ENCODE results near the gene ZSCAN16. TPM values are rescaled to one million over a fixed set of nuclear protein-coding genes. Genes with fewer than 3 reads are reported as not detected.
A peak's percentile ranks its signal among the peaks of the same experiment; 100 is the strongest.
"Not testable (repeated sequence)": the region's sequence is repeated elsewhere in the genome, so short reads cannot be mapped to it uniquely, and the experiment has no call there.

Gene ZSCAN16
- total RNA-seq (1 to 10 TPM; 3.5 to 4.4 TPM), polyA plus RNA-seq (ENCODE audit: insufficient read depth, low read depth, low replicate concordance) (3.6 TPM)
- long read RNA-seq, donor 1, partial matches to known transcripts, result 0 of 47 reads
- long read RNA-seq, donor 1, other reads (novel, unspliced or antisense), result 46 of 47 reads
- long read RNA-seq, donor 2, partial matches to known transcripts, result 0 of 2 reads
- long read RNA-seq, donor 2, other reads (novel, unspliced or antisense), result 0 of 2 reads

- WGBS, 2 donors, result 0 to 1% methylated on average over 28 of the region's 28 CpGs
- TF ChIP-seq POLR2A (IDR thresholded peaks at IDR 0.05) (no peak), CTCF (IDR thresholded peaks at IDR 0.05) (no peak)
- Histone ChIP-seq H3K4me1 (peaks cover 8% of the 10 kb centered on the region), H3K9me3 (no peaks in the 10 kb centered on the region), H3K27me3 (no peaks in the 10 kb centered on the region), H3K27ac (peak within 1 kb of the TSS in 1 of 2 donors; percentile 27), H3K4me3 (peak within 1 kb of the TSS; percentile 45 to 71), H3K36me3 (ENCODE audit: low read depth, missing control alignments) (no peaks in the 10 kb centered on the region)
- DNase-seq, result peak; percentile 92
- intact Hi-C loops (cut with DNase I; ENCODE audit: low total_unique reads), result no loop called here
These were observed at the start of gene ZSCAN16 for GRCh38 chr6:28124350-28124970. Gene ZSCAN16 (plus strand): TSS chr6:28124609. CDS start chr6:28125444, 835 bp downstream.

- intact Hi-C loops (cut with DNase I; ENCODE audit: low total_unique reads), result no loop called here
- DNase-seq, result no peak
- no peaks in the 10 kb centered on the region for H3K27me3 ChIP-seq
These were observed 46.4 kb upstream of the ZSCAN16 start for GRCh38 chr6:28078050-28078449.

GRCh38 chr6:28078836-28079235, 45.6 kb upstream of the ZSCAN16 start:
- peaks cover 11% of the 10 kb centered on the region for H3K4me1 ChIP-seq
- H3K9me3 ChIP-seq, result no peaks in the 10 kb centered on the region
- intact Hi-C loops (cut with DNase I; ENCODE audit: low total_unique reads), result no loop called here
- no peak overlapping the region for H3K4me3 ChIP-seq
- H3K27ac ChIP-seq, result no peak overlapping the region
- no peaks in the 10 kb centered on the region for H3K27me3 ChIP-seq
- WGBS, 2 donors, result 56 to 58% methylated on average over 6 of the region's 6 CpGs
- no peak for DNase-seq
- H3K36me3 ChIP-seq (ENCODE audit: low read depth, missing control alignments), result no peaks in the 10 kb centered on the region
- TF ChIP-seq CTCF (IDR thresholded peaks at IDR 0.05), result no peak
- TF ChIP-seq POLR2A (IDR thresholded peaks at IDR 0.05), result no peak

More at GRCh38 chr6:28078050-28078449, 46.4 kb upstream of the ZSCAN16 start:
- Histone ChIP-seq H3K27ac (no peak overlapping the region), H3K9me3 (no peaks in the 10 kb centered on the region), H3K36me3 (ENCODE audit: low read depth, missing control alignments) (no peaks in the 10 kb centered on the region), H3K4me1 (peaks cover 11% of the 10 kb centered on the region), H3K4me3 (no peak overlapping the region)
- TF ChIP-seq POLR2A (IDR thresholded peaks at IDR 0.05) (no peak), CTCF (IDR thresholded peaks at IDR 0.05) (no peak)

- 0% methylated on average over 15 of the region's 15 CpGs for WGBS, 2 donors
- not testable (repeated sequence) for H3K27me3 ChIP-seq; H3K36me3 ChIP-seq (ENCODE audit: low read depth, missing control alignments); DNase-seq; H3K9me3 ChIP-seq
- Histone ChIP-seq H3K4me3 (peak within 1 kb of the TSS; percentile 63 to 89), H3K4me1 (peaks cover 11% of the 10 kb centered on the region), H3K27ac (peak within 1 kb of the TSS; percentile 88 to 91)
- intact Hi-C loops (cut with DNase I; ENCODE audit: low total_unique reads), result loop anchor here (5.0 kb wide), 1 partner anchor 257 kb away; the partner anchor contains the start of gene ZSCAN31
These were observed 44.1 kb upstream of the ZSCAN16 start, which contains the start of gene ZNF165 for GRCh38 chr6:28080381-28080630. Gene ZNF165 (plus strand): TSS chr6:28080568. CDS start chr6:28085481, 4,913 bp downstream.

- H3K27me3 ChIP-seq, result no peaks in the 10 kb centered on the region
- H3K4me3 ChIP-seq, result peak overlapping the region; percentile 63 to 89
- TF ChIP-seq POLR2A (IDR thresholded peaks at IDR 0.05) (no peak), CTCF (IDR thresholded peaks at IDR 0.05) (peak in 1 of 3 experiments; percentile 5)
- H3K36me3 ChIP-seq (ENCODE audit: low read depth, missing control alignments), result no peaks in the 10 kb centered on the region
- peaks cover 11% of the 10 kb centered on the region for H3K4me1 ChIP-seq
- peak overlapping the region; percentile 88 to 91 for H3K27ac ChIP-seq
- intact Hi-C loops (cut with DNase I; ENCODE audit: low total_unique reads), result loop anchor here (5.0 kb wide), 1 partner anchor 256 kb away; the partner anchor contains the start of gene ZSCAN31
- DNase-seq, result peak; percentile 95
- no peaks in the 10 kb centered on the region for H3K9me3 ChIP-seq
- 0 to 1% methylated on average over 35 to 46 of the region's 46 CpGs for WGBS, 2 donors
These were observed 43.6 kb upstream of the ZSCAN16 start for GRCh38 chr6:28080631-28081485.
